Measurements from ENCODE around the gene ATP2B1.

DNA sequence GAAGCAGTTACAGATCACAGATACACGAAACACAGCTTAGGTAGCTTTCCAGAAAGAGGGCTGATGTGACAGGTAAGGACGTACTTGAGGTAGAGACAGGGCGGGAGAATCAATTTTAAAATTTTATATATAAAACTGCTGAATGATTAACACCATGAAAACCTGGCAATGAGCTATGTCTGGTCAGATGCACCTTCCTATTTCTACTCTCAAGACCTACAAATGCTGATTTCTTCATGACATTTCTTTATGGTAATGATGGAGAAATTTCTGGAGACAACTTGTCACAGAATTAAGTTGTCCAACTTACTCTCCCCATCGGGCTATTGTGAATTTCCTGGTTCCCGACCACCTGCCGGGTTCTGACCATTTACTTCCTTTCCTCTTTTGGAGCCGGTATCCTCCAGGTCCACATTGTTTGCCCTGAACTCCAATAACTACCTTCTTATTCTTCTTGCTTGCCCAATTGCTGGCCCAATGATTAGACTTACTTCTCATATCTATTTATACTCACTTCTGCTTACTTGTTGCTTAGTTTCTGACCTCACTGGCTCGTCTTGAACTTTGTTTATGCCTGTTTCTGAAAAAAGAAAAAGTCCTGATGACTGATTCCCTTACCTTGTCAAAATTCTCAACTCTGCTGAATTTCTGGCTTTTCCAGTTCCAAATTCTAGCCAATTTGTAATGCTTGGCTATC lies 12.8 kb upstream of the ATP2B1 start:
- TF ChIP-seq, protein P1, sequence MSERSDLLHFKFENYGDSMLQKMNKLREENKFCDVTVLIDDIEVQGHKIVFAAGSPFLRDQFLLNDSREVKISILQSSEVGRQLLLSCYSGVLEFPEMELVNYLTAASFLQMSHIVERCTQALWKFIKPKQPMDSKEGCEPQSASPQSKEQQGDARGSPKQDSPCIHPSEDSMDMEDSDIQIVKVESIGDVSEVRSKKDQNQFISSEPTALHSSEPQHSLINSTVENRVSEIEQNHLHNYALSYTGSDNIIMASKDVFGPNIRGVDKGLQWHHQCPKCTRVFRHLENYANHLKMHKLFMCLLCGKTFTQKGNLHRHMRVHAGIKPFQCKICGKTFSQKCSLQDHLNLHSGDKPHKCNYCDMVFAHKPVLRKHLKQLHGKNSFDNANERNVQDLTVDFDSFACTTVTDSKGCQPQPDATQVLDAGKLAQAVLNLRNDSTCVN (CRISPR knock-in tag; IDR thresholded peaks at IDR 0.05; ENCODE audit: borderline replicate concordance): no peak
- TF ChIP-seq ZNF274 (CRISPR knock-in tag; IDR thresholded peaks at IDR 0.05) (no peak), TCF12 (IDR thresholded peaks at IDR 0.05) (no peak), TCF12 (CRISPR knock-in tag; IDR thresholded peaks at IDR 0.05) (no peak), POLR2AphosphoS5 (IDR thresholded peaks at IDR 0.05; ENCODE audit: low read depth, low read length) (no peak), MXI1 (IDR thresholded peaks at IDR 0.05; ENCODE audit: borderline replicate concordance, low read depth, low read length) (no peak), ZNF781 (CRISPR knock-in tag; IDR thresholded peaks at IDR 0.05; ENCODE audit: borderline replicate concordance, not compliant biosample characterization) (no peak), CBX5 (CRISPR knock-in tag; IDR thresholded peaks at IDR 0.05; ENCODE audit: borderline replicate concordance) (no peak), ARHGAP35 (CRISPR knock-in tag; IDR thresholded peaks at IDR 0.05; ENCODE audit: borderline replicate concordance) (no peak), POLR2A (IDR thresholded peaks at IDR 0.05; ENCODE audit: insufficient read depth in 1 of 2, low read depth in 2 of 2, low read length in 2 of 2) (no peak), SRF (IDR thresholded peaks at IDR 0.05; ENCODE audit: low read depth, low read length) (no peak)
- TF ChIP-seq, protein P2, sequence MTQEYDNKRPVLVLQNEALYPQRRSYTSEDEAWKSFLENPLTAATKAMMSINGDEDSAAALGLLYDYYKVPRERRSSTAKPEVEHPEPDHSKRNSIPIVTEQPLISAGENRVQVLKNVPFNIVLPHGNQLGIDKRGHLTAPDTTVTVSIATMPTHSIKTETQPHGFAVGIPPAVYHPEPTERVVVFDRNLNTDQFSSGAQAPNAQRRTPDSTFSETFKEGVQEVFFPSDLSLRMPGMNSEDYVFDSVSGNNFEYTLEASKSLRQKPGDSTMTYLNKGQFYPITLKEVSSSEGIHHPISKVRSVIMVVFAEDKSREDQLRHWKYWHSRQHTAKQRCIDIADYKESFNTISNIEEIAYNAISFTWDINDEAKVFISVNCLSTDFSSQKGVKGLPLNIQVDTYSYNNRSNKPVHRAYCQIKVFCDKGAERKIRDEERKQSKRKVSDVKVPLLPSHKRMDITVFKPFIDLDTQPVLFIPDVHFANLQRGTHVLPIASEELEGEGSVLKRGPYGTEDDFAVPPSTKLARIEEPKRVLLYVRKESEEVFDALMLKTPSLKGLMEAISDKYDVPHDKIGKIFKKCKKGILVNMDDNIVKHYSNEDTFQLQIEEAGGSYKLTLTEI (CRISPR knock-in tag; conservative IDR thresholded peaks at IDR 0.05): no peak
- TF ChIP-seq, protein P3, sequence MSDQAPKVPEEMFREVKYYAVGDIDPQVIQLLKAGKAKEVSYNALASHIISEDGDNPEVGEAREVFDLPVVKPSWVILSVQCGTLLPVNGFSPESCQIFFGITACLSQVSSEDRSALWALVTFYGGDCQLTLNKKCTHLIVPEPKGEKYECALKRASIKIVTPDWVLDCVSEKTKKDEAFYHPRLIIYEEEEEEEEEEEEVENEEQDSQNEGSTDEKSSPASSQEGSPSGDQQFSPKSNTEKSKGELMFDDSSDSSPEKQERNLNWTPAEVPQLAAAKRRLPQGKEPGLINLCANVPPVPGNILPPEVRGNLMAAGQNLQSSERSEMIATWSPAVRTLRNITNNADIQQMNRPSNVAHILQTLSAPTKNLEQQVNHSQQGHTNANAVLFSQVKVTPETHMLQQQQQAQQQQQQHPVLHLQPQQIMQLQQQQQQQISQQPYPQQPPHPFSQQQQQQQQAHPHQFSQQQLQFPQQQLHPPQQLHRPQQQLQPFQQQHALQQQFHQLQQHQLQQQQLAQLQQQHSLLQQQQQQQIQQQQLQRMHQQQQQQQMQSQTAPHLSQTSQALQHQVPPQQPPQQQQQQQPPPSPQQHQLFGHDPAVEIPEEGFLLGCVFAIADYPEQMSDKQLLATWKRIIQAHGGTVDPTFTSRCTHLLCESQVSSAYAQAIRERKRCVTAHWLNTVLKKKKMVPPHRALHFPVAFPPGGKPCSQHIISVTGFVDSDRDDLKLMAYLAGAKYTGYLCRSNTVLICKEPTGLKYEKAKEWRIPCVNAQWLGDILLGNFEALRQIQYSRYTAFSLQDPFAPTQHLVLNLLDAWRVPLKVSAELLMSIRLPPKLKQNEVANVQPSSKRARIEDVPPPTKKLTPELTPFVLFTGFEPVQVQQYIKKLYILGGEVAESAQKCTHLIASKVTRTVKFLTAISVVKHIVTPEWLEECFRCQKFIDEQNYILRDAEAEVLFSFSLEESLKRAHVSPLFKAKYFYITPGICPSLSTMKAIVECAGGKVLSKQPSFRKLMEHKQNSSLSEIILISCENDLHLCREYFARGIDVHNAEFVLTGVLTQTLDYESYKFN (CRISPR knock-in tag; conservative IDR thresholded peaks at IDR 0.05): no peak
- TF ChIP-seq, protein P4, sequence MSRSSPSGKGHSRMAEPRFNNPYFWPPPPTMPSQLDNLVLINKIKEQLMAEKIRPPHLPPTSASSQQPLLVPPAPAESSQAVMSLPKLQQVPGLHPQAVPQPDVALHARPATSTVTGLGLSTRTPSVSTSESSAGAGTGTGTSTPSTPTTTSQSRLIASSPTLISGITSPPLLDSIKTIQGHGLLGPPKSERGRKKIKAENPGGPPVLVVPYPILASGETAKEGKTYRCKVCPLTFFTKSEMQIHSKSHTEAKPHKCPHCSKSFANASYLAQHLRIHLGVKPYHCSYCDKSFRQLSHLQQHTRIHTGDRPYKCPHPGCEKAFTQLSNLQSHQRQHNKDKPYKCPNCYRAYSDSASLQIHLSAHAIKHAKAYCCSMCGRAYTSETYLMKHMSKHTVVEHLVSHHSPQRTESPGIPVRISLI (CRISPR knock-in tag; IDR thresholded peaks at IDR 0.05; ENCODE audit: borderline replicate concordance): no peak
